ENCODE data around the gene RTEL1. TPM values are rescaled to one million over a fixed set of nuclear protein-coding genes. Genes with fewer than 3 reads are reported as not detected.
A peak's percentile ranks its signal among the peaks of the same experiment; 100 is the strongest.
"Not testable (repeated sequence)": the region's sequence is repeated elsewhere in the genome, so short reads cannot be mapped to it uniquely, and the experiment has no call there.

RTEL1 gene, protein sequence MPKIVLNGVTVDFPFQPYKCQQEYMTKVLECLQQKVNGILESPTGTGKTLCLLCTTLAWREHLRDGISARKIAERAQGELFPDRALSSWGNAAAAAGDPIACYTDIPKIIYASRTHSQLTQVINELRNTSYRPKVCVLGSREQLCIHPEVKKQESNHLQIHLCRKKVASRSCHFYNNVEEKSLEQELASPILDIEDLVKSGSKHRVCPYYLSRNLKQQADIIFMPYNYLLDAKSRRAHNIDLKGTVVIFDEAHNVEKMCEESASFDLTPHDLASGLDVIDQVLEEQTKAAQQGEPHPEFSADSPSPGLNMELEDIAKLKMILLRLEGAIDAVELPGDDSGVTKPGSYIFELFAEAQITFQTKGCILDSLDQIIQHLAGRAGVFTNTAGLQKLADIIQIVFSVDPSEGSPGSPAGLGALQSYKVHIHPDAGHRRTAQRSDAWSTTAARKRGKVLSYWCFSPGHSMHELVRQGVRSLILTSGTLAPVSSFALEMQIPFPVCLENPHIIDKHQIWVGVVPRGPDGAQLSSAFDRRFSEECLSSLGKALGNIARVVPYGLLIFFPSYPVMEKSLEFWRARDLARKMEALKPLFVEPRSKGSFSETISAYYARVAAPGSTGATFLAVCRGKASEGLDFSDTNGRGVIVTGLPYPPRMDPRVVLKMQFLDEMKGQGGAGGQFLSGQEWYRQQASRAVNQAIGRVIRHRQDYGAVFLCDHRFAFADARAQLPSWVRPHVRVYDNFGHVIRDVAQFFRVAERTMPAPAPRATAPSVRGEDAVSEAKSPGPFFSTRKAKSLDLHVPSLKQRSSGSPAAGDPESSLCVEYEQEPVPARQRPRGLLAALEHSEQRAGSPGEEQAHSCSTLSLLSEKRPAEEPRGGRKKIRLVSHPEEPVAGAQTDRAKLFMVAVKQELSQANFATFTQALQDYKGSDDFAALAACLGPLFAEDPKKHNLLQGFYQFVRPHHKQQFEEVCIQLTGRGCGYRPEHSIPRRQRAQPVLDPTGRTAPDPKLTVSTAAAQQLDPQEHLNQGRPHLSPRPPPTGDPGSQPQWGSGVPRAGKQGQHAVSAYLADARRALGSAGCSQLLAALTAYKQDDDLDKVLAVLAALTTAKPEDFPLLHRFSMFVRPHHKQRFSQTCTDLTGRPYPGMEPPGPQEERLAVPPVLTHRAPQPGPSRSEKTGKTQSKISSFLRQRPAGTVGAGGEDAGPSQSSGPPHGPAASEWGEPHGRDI (N-terminal part only)
- total RNA-seq: 10 to 100 TPM; 50.6 to 67.7 (median 62.3) TPM

- Mint-ChIP-seq H3K4me1 (ENCODE audit: low read depth) (peaks cover 26% of the 10 kb centered on the region), H3K4me3 (peak within 1 kb of the TSS; percentile 94), H3K36me3 (ENCODE audit: insufficient read depth) (peaks cover 4% of the 10 kb centered on the region), H3K27me3 (ENCODE audit: low read depth) (no peaks in the 10 kb centered on the region), H3K9me3 (no peaks in the 10 kb centered on the region)
- DNase-seq (peak; percentile 86), ATAC-seq (peak; percentile 88 to 89)
Observed at GRCh38 chr20:63657937-63658748, at the start of gene RTEL1. Gene RTEL1 (plus strand): TSS chr20:63658312. CDS start chr20:63659403, 1,091 bp downstream.

DNA sequence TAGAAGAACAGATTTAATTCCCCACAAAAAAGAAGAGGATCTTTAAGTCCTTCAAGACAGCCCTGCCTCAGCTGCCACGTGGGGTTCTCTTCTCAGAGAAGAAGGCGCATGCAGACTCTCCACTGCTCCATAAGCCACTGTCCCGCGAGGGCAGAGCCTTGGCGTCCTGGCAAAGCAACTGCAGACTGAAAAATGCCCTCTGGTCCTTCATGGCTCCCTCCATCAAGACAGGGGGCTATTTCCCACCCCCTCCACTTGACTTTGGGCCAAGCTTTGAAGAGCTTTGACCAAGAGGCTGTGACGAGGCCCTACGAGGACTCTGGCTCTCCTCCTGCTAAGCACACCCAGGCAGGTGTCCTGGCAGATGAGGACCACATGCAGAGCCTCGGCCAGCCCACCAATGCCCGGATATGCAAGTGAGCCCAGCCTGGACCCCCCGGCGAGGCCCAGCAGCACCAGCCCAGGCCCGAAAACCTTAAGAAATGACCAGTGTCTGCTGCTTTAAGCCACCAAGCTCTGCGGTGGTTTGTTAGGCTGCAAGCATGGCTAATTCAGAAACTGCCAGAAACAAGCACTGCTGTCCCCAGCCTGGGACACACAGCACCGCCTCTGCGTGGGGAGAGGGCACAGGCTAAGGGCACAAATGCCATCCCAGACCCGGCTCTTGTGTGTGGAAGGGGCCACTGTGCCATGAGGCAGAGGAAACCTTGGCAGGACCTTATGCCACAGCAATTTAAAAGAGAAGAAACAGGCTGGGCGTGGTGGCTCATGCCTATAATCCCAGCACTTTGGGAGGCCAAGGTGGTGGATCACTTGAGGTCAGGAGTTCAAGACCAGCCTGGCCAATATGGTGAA, 47.3 kb upstream of the RTEL1 start:
- no peak for DNase-seq
- H3K27me3 Mint-ChIP-seq (ENCODE audit: low read depth): no peaks in the 10 kb centered on the region
- peaks cover 6% of the 10 kb centered on the region for H3K4me1 Mint-ChIP-seq (ENCODE audit: low read depth)
- no peak overlapping the region for H3K4me3 Mint-ChIP-seq
- H3K36me3 Mint-ChIP-seq (ENCODE audit: insufficient read depth): peaks cover 12% of the 10 kb centered on the region
- no peaks in the 10 kb centered on the region for H3K9me3 Mint-ChIP-seq
- no peak for ATAC-seq

DNA sequence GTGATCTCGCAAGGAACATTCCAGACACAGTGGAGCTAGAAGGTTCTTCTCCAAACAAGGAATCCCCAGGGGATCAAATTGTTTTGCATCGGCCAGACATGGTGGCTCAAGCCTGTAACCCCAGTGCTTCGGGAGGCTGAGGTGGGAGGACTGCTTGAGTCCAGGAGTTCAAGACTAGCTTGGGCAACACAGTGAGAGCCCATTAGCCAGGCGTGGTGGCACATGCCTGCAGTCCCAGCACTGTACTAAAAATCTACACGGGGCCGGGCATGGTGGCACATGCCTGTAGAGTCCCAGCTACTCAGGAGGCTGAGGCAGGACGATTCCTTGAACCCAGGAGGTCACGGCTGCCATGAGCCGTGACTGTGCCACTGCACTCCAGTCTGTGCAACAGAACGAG, 46.5 kb upstream of the RTEL1 start:
- DNase-seq (no peak), ATAC-seq (no peak)
- Mint-ChIP-seq H3K4me1 (ENCODE audit: low read depth) (peaks cover 4% of the 10 kb centered on the region), H3K4me3 (no peak overlapping the region), H3K27me3 (ENCODE audit: low read depth) (no peaks in the 10 kb centered on the region), H3K36me3 (ENCODE audit: insufficient read depth) (peaks cover 15% of the 10 kb centered on the region), H3K9me3 (no peaks in the 10 kb centered on the region)

GRCh38 chr20:63612276-63612931, 45.7 kb upstream of the RTEL1 start:
- DNase-seq (no peak), ATAC-seq (no peak)
- Mint-ChIP-seq H3K4me3 (no peak overlapping the region), H3K27me3 (ENCODE audit: low read depth) (no peaks in the 10 kb centered on the region), H3K4me1 (ENCODE audit: low read depth) (peaks cover 2% of the 10 kb centered on the region), H3K9me3 (no peaks in the 10 kb centered on the region), H3K36me3 (ENCODE audit: insufficient read depth) (peaks cover 15% of the 10 kb centered on the region)

- not testable (repeated sequence) for H3K4me1 Mint-ChIP-seq (ENCODE audit: low read depth); H3K27me3 Mint-ChIP-seq (ENCODE audit: low read depth); DNase-seq; H3K4me3 Mint-ChIP-seq; ATAC-seq; H3K9me3 Mint-ChIP-seq
- H3K36me3 Mint-ChIP-seq (ENCODE audit: insufficient read depth): peaks cover 22% of the 10 kb centered on the region
Observed at GRCh38 chr20:63613863-63614594, 44.1 kb upstream of the RTEL1 start.

GRCh38 chr20:63617092-63617875, 40.8 kb upstream of the RTEL1 start:
- no peak for DNase-seq
- Mint-ChIP-seq H3K4me1 (ENCODE audit: low read depth) (peaks cover 9% of the 10 kb centered on the region), H3K4me3 (no peak overlapping the region), H3K9me3 (no peaks in the 10 kb centered on the region), H3K36me3 (ENCODE audit: insufficient read depth) (peaks cover 25% of the 10 kb centered on the region), H3K27me3 (ENCODE audit: low read depth) (no peaks in the 10 kb centered on the region)
- ATAC-seq: no peak

GRCh38 chr20:63617876-63618265, 40.2 kb upstream of the RTEL1 start:
- Mint-ChIP-seq H3K9me3 (no peaks in the 10 kb centered on the region), H3K36me3 (ENCODE audit: insufficient read depth) (peaks cover 27% of the 10 kb centered on the region), H3K4me3 (no peak overlapping the region), H3K4me1 (ENCODE audit: low read depth) (peaks cover 15% of the 10 kb centered on the region), H3K27me3 (ENCODE audit: low read depth) (no peaks in the 10 kb centered on the region)
- DNase-seq (no peak), ATAC-seq (no peak)

DNA sequence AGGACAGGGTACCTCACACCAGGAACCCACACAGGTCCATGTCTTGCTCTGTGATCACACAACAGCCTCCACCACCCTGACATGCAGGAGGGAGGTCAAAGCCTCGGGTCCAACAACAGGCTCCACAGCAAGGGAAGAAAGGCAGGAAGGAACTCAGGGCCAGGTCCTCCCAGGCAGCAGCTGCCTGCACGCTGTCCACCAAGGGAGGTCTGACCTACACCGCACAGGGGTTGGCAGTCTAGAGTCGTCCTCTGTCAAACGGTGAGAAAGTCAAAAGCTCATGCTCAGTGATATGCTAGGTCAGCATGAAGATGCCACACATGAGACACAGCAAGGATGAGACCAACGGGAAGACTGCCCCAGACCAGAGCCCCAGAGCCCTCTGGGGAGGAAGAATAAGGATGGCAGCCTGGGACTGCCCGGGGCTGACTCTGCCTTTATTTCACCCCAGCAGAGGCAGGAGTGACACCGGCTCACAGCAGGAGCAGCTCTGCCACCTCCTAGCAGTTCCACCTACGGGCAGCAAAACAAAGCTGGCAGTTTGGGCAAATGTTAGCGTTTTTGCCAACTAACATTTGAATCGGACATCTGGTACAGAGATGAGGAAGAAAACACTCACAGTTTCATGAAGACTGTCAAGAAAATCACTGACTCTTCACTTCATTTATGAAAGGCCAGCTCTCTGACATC, 39.7 kb upstream of the RTEL1 start:
- Mint-ChIP-seq H3K27me3 (ENCODE audit: low read depth) (no peaks in the 10 kb centered on the region), H3K4me3 (no peak overlapping the region), H3K9me3 (no peaks in the 10 kb centered on the region), H3K36me3 (ENCODE audit: insufficient read depth) (peaks cover 24% of the 10 kb centered on the region), H3K4me1 (ENCODE audit: low read depth) (peaks cover 13% of the 10 kb centered on the region)
- ATAC-seq (no peak), DNase-seq (no peak)

- no peaks in the 10 kb centered on the region for H3K9me3 Mint-ChIP-seq
- H3K4me3 Mint-ChIP-seq: no peak overlapping the region
- DNase-seq (no peak), ATAC-seq (no peak)
- no peaks in the 10 kb centered on the region for H3K27me3 Mint-ChIP-seq (ENCODE audit: low read depth)
- peaks cover 13% of the 10 kb centered on the region for H3K4me1 Mint-ChIP-seq (ENCODE audit: low read depth)
- peaks cover 24% of the 10 kb centered on the region for H3K36me3 Mint-ChIP-seq (ENCODE audit: insufficient read depth)
Observed at GRCh38 chr20:63619086-63619485, 39.0 kb upstream of the RTEL1 start.

GRCh38 chr20:63619505-63619904, 38.6 kb upstream of the RTEL1 start:
- Mint-ChIP-seq H3K27me3 (ENCODE audit: low read depth) (no peaks in the 10 kb centered on the region), H3K4me1 (ENCODE audit: low read depth) (peaks cover 13% of the 10 kb centered on the region), H3K36me3 (ENCODE audit: insufficient read depth) (peaks cover 24% of the 10 kb centered on the region), H3K4me3 (no peak overlapping the region), H3K9me3 (no peaks in the 10 kb centered on the region)
- ATAC-seq: no peak
- DNase-seq: no peak

DNA sequence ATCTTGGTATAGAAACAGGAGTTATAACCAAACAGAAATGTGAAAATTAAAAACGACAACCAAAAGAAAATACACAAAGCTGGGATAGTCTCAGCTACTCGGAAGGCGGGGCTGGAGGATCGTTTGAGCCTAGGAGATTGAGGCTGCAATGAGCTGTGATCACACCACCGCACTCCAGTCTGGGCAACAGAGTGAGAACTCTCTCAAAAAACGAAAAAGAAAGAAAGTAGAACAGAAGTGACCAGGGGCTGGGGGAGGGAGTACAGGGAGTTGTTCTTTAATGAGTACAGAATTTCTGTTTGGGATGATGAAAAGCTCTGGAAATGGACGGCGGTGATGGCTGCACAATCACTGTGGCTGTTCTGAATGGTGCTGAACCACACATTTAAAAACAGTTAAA, 37.1 kb upstream of the RTEL1 start:
- no peaks in the 10 kb centered on the region for H3K9me3 Mint-ChIP-seq
- ATAC-seq: no peak
- no peak for DNase-seq
- H3K4me1 Mint-ChIP-seq (ENCODE audit: low read depth): peaks cover 18% of the 10 kb centered on the region
- H3K27me3 Mint-ChIP-seq (ENCODE audit: low read depth): no peaks in the 10 kb centered on the region
- H3K4me3 Mint-ChIP-seq: no peak overlapping the region
- H3K36me3 Mint-ChIP-seq (ENCODE audit: insufficient read depth): peaks cover 20% of the 10 kb centered on the region

All from activated T-cell treated with anti-CD3 and anti-CD28 coated beads, Interleukin-2, amount 50 U/mL, for 4 hours (primary cell).